IMR-90 (cell line): ENCODE results near the gene CLMP. TPM values are rescaled to one million over a fixed set of nuclear protein-coding genes. Genes with fewer than 3 reads are reported as not detected.

ENCODE experiments used
- ATAC-seq: fragments of 200-7000 bp; cut with Tn5 transposase; 2 replicates; pipeline ENCODE4 v1.9.1; 2020; ENCODE audit warnings: low read depth, mild to moderate bottlenecking, moderate library complexity
- BruUV-seq: library from RNA; stranded (reverse); fragments of 400-500 nt; replicated peaks from 2 replicates; lab custom pipeline; 2021; lab: Mats Ljungman, UMichigan
- CTCF ChIA-PET: fragments of 300-600 bp; formaldehyde crosslinking; extraction: SDS; loops from one replicate; lab custom pipeline; 2021; ENCODE audit warnings: antibody characterized with exemption; lab: Yijun Ruan, JAX
- POLR2A ChIA-PET: fragments of 300-600 bp; sonication (Branson Sonifier 250); formaldehyde crosslinking; loops from one replicate; lab custom pipeline; 2022; ENCODE audit warnings: antibody characterized with exemption; ENCODE audit not compliant: unreplicated experiment; lab: Charles Lee
- DNase-seq: peaks from one replicate; pipeline ENCODE4 v3.0.0; 2013
- H2AFZ ChIP-seq: replicated peaks from 2 replicates; pipeline ENCODE3; 2013; ENCODE audit warnings: low read length, mild to moderate bottlenecking; ENCODE audit not compliant: poor library complexity
- H2AK5ac ChIP-seq: 2 replicates; pipeline ENCODE4 v1.6.1; 2013; ENCODE audit warnings: low read depth, low read length, inconsistent platforms
- H2AK9ac ChIP-seq: replicated peaks from 2 replicates; pipeline ENCODE3; 2013; ENCODE audit warnings: mild to moderate bottlenecking, low read depth, low read length, moderate library complexity; ENCODE audit not compliant: poor library complexity
- H2BK120ac ChIP-seq: 2 replicates; pipeline ENCODE4 v1.6.1; 2013; ENCODE audit warnings: low read depth, low read length, inconsistent platforms
- H2BK15ac ChIP-seq: 3 replicates; pipeline ENCODE4 v1.6.1; 2013; ENCODE audit warnings: low read depth, low read length, inconsistent platforms
- H2BK20ac ChIP-seq: 2 replicates; pipeline ENCODE4 v1.6.1; 2013; ENCODE audit warnings: low read depth, mild to moderate bottlenecking, inconsistent platforms, low read length, moderate library complexity
- H2BK5ac ChIP-seq: 2 replicates; pipeline ENCODE4 v1.6.1; 2013; ENCODE audit warnings: mild to moderate bottlenecking, low read depth, low read length, inconsistent platforms; ENCODE audit not compliant: poor library complexity, severe bottlenecking
- H3K14ac ChIP-seq: replicated peaks from 2 replicates; pipeline ENCODE4 v1.6.1; 2013; ENCODE audit warnings: low read depth, low read length, inconsistent platforms
- H3K18ac ChIP-seq: 2 replicates; pipeline ENCODE4 v1.6.1; 2013; ENCODE audit warnings: low read depth, low read length, control low read depth
- H3K23ac ChIP-seq: 2 replicates; pipeline ENCODE4 v1.6.1; 2013; ENCODE audit warnings: low read depth, low read length, inconsistent platforms
- H3K27ac ChIP-seq: 2 replicates; pipeline ENCODE4 v1.5.1; 2013; ENCODE audit warnings: mild to moderate bottlenecking, control low read depth, low read length; ENCODE audit not compliant: insufficient read depth
- H3K27me3 ChIP-seq: 2 replicates; pipeline ENCODE4 v1.6.1; 2013; ENCODE audit warnings: low read length; ENCODE audit not compliant: control insufficient read depth, insufficient read depth
- H3K36me3 ChIP-seq: 2 replicates; pipeline ENCODE4 v1.6.1; 2013; ENCODE audit warnings: low read length, mixed read lengths; ENCODE audit not compliant: control insufficient read depth, insufficient read depth
- H3K4ac ChIP-seq: 2 replicates; pipeline ENCODE4 v1.6.1; 2013; ENCODE audit warnings: low read depth, low read length, inconsistent platforms
- H3K4me1 ChIP-seq: 2 replicates; pipeline ENCODE4 v1.6.1; 2013; ENCODE audit warnings: low read length, mixed read lengths; ENCODE audit not compliant: control insufficient read depth, insufficient read depth
- H3K4me2 ChIP-seq: 2 replicates; pipeline ENCODE4 v1.6.1; 2013; ENCODE audit warnings: low read depth, mild to moderate bottlenecking, control low read depth, low read length, moderate library complexity
- H3K4me3 ChIP-seq: 2 replicates; pipeline ENCODE4 v1.5.1; 2013; ENCODE audit warnings: low read depth, mild to moderate bottlenecking, control low read depth, low read length, moderate library complexity; ENCODE audit not compliant: insufficient read depth
- H3K56ac ChIP-seq: 2 replicates; pipeline ENCODE4 v1.6.1; 2013; ENCODE audit warnings: low read length, inconsistent platforms; ENCODE audit not compliant: insufficient read depth; ENCODE audit errors: extremely low read depth
- H3K79me1 ChIP-seq, 2 experiments: 2 replicates each; pipeline ENCODE4 v1.6.1; 2013; ENCODE audit warnings: low read length in 2 of 2, inconsistent platforms in 1 of 2, low read depth in 1 of 2
- H3K9ac ChIP-seq: 2 replicates; pipeline ENCODE4 v1.6.1; 2013; ENCODE audit warnings: low read depth, low read length, control low read depth
- H3K9me1 ChIP-seq: 2 replicates; pipeline ENCODE4 v1.6.1; 2013; ENCODE audit warnings: low read length, inconsistent platforms; ENCODE audit not compliant: insufficient read depth
- H3K9me3 ChIP-seq: 2 replicates; pipeline ENCODE4 v1.6.1; 2013; ENCODE audit warnings: low read length; ENCODE audit not compliant: control insufficient read depth, insufficient read depth
- H4K20me1 ChIP-seq: 2 replicates; pipeline ENCODE4 v1.6.1; 2013; ENCODE audit warnings: low read length, inconsistent platforms; ENCODE audit not compliant: insufficient read depth
- H4K5ac ChIP-seq: 2 replicates; pipeline ENCODE4 v1.6.1; 2013; ENCODE audit warnings: mild to moderate bottlenecking, low read depth, low read length, control low read depth
- H4K8ac ChIP-seq, 2 experiments: 2 replicates each; pipeline ENCODE4 v1.6.1; 2013; ENCODE audit warnings: low read depth in 2 of 2, low read length in 2 of 2, control low read depth in 1 of 2, inconsistent platforms in 1 of 2
- H4K91ac ChIP-seq: 2 replicates; pipeline ENCODE4 v1.6.1; 2013; ENCODE audit warnings: low read depth, low read length, inconsistent platforms; ENCODE audit not compliant: insufficient read depth
- BHLHE40 ChIP-seq: fragments of 150-350 bp; IDR thresholded peaks from 2 replicates; pipeline ENCODE4 v1.6.1; 2016; ENCODE audit warnings: mild to moderate bottlenecking, low read depth, low read length
- CEBPB ChIP-seq: IDR thresholded peaks from 2 replicates; pipeline ENCODE4 v1.6.1; 2012; ENCODE audit warnings: low read depth, low read length, improper control_type of control experiment
- CHD1 ChIP-seq: IDR thresholded peaks from 2 replicates; pipeline ENCODE4 v1.6.1; 2012; ENCODE audit warnings: low read depth, low read length, improper control_type of control experiment
- FOS ChIP-seq: fragments of 150-350 bp; IDR thresholded peaks from 2 replicates; pipeline ENCODE4 v1.6.1; 2016; ENCODE audit warnings: low read depth, low read length
- MAFK ChIP-seq: IDR thresholded peaks from 2 replicates; pipeline ENCODE4 v1.6.1; 2012; ENCODE audit warnings: low read depth, low read length, improper control_type of control experiment
- MAZ ChIP-seq: IDR thresholded peaks from 2 replicates; pipeline ENCODE4 v1.6.1; 2012; ENCODE audit warnings: low read depth, mild to moderate bottlenecking, low read length, improper control_type of control experiment, moderate library complexity, borderline replicate concordance
- MXI1 ChIP-seq: IDR thresholded peaks from 2 replicates; pipeline ENCODE4 v1.6.1; 2012; ENCODE audit warnings: low read depth, mild to moderate bottlenecking, low read length, moderate library complexity, borderline replicate concordance
- NFE2L2 ChIP-seq: fragments of 150-350 bp; IDR thresholded peaks from 2 replicates; pipeline ENCODE4 v1.6.1; 2016; ENCODE audit warnings: low read depth, mild to moderate bottlenecking, low read length
- POLR2A ChIP-seq: IDR thresholded peaks from 2 replicates; pipeline ENCODE4 v1.6.1; 2012; ENCODE audit warnings: mild to moderate bottlenecking, low read depth, low read length
- RAD21 ChIP-seq: IDR thresholded peaks from 2 replicates; pipeline ENCODE4 v1.6.1; 2012; ENCODE audit warnings: low read length, improper control_type of control experiment
- RCOR1 ChIP-seq: IDR thresholded peaks from 2 replicates; pipeline ENCODE4 v1.6.1; 2012; ENCODE audit warnings: mild to moderate bottlenecking, low read length, improper control_type of control experiment; ENCODE audit not compliant: insufficient replicate concordance
- RFX5 ChIP-seq: IDR thresholded peaks from 2 replicates; pipeline ENCODE4 v1.8.0; 2012; ENCODE audit warnings: low read depth, mild to moderate bottlenecking, low read length, moderate library complexity
- SMC3 ChIP-seq: fragments of 150-350 bp; IDR thresholded peaks from 2 replicates; pipeline ENCODE4 v1.6.1; 2016; ENCODE audit warnings: low read depth, mild to moderate bottlenecking, antibody characterized with exemption, low read length, moderate library complexity
- dilution Hi-C: fragments of 300-500 bp; cut with HindIII; formaldehyde crosslinking; loops from one replicate; pipeline ENCODE4 v1.14.3; 2018; ENCODE audit warnings: low sequenced_read_pairs; ENCODE audit not compliant: unreplicated experiment
- in situ Hi-C: fragments of 300-500 bp; cut with MboI; formaldehyde crosslinking; loops from 3 replicates; pipeline ENCODE4 v1.14.3; 2019; ENCODE audit warnings: low sequenced_read_pairs, inconsistent platforms, mixed read lengths
- intact Hi-C: fragments of 100-400 bp; cut with micrococcal nuclease; formaldehyde crosslinking; loops from 2 replicates; pipeline ENCODE4 v1.10.0; 2022
- polyA plus RNA-seq, 3 experiments: library from polyadenylated mRNA; depleted of rRNA; stranded (reverse); fragments of >200 nt; gene quantifications; 2 replicates each; pipeline ENCODE4 v1.2.3, GENCODE V29; 2012; ENCODE audit warnings: low replicate concordance in 1 of 3
- total RNA-seq: library from RNA; depleted of rRNA; stranded (reverse); fragments of >200 nt; gene quantifications from 2 replicates; pipeline ENCODE4 v1.2.3, GENCODE V29; 2012
- TF ChIP-seq, protein P1 (sequence below): fragments of 150-350 bp; IDR thresholded peaks from 2 replicates; pipeline ENCODE4 v1.6.1; 2017; ENCODE audit warnings: mild to moderate bottlenecking, antibody characterized with exemption, low read length, low read depth
- TF ChIP-seq, protein P2 (sequence below): conservative IDR thresholded peaks from 2 replicates; pipeline ENCODE4 v1.5.1; 2012; ENCODE audit warnings: mild to moderate bottlenecking, low read depth, low read length, improper control_type of control experiment
- TF ChIP-seq, protein P3 (sequence below): fragments of 150-350 bp; IDR thresholded peaks from 2 replicates; pipeline ENCODE4 v1.6.1; 2016; ENCODE audit warnings: low read depth, mild to moderate bottlenecking, low read length, moderate library complexity, borderline replicate concordance

The CLMP gene
- total and polyA plus RNA-seq, 2 of the 4 experiments (the other 2 are of a cell fraction) = 54.7 to 95.7 TPM

DNA sequence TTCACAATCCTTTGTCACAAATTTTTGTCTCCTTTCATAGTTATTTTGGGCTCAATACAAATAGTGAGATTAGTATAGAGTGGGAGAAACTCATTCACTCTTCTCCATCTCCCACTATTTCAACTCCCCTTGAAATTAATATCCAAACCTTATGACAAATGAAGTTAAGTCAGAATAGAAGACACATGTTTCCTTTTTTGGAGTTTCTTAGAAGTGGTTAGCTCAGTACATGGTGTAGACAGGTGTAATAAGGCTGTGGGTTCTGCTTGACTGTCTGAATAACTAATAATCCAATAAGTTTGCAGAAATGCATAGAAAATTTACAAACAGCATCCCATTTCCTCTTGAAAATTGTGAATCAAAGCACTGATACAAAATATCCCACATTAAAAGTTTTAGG, 122.3 kb downstream of the CLMP start:
- dilution Hi-C loops (no loop called here), intact Hi-C loops (no loop called here), in situ Hi-C loops (no loop called here)
- Histone ChIP-seq H2BK120ac (no peak overlapping the region), H2AK9ac (no peak overlapping the region), H3K27me3 (no peaks in the 10 kb centered on the region), H3K9me3 (no peaks in the 10 kb centered on the region), H2BK5ac (no peak overlapping the region), H3K4me3 (no peak overlapping the region), H3K4ac (no peak overlapping the region), H2BK15ac (no peak overlapping the region), H4K91ac (no peak overlapping the region), H3K79me1 (peaks cover 17% of the 10 kb centered on the region in 2 experiments), H4K20me1 (no peaks in the 10 kb centered on the region), H3K23ac (no peak overlapping the region), H3K36me3 (peaks cover 55% of the 10 kb centered on the region), H3K9ac (no peak overlapping the region), H3K18ac (no peak overlapping the region), H2AK5ac (no peak overlapping the region), H3K14ac (no peak overlapping the region), H4K5ac (no peak overlapping the region), H3K9me1 (0 out of 2 replicates have a peak, but pooled peaks cover 3% of the 10 kb centered on the region), H3K4me1 (no peaks in the 10 kb centered on the region), H3K4me2 (no peak overlapping the region), H4K8ac (no peak overlapping the region), H3K56ac (no peak overlapping the region), H2AFZ (no peak overlapping the region), H3K27ac (no peak overlapping the region), H2BK20ac (no peak overlapping the region)
- DNase-seq (no peak), ATAC-seq (no peak)
- ChIA-PET POLR2A (no interaction called here), CTCF (no interaction called here)
- no TSS peak for BruUV-seq
- TF ChIP-seq RCOR1 (no peak), MAZ (no peak), SMC3 (no peak), RAD21 (no peak), FOS (no peak), CHD1 (no peak), MXI1 (no peak), BHLHE40 (no peak), MAFK (no peak), POLR2A (no peak), RFX5 (no peak), CEBPB (no peak), NFE2L2 (no peak)
- TF ChIP-seq, protein P1, sequence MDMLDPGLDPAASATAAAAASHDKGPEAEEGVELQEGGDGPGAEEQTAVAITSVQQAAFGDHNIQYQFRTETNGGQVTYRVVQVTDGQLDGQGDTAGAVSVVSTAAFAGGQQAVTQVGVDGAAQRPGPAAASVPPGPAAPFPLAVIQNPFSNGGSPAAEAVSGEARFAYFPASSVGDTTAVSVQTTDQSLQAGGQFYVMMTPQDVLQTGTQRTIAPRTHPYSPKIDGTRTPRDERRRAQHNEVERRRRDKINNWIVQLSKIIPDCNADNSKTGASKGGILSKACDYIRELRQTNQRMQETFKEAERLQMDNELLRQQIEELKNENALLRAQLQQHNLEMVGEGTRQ = no peak
- TF ChIP-seq, protein P2, sequence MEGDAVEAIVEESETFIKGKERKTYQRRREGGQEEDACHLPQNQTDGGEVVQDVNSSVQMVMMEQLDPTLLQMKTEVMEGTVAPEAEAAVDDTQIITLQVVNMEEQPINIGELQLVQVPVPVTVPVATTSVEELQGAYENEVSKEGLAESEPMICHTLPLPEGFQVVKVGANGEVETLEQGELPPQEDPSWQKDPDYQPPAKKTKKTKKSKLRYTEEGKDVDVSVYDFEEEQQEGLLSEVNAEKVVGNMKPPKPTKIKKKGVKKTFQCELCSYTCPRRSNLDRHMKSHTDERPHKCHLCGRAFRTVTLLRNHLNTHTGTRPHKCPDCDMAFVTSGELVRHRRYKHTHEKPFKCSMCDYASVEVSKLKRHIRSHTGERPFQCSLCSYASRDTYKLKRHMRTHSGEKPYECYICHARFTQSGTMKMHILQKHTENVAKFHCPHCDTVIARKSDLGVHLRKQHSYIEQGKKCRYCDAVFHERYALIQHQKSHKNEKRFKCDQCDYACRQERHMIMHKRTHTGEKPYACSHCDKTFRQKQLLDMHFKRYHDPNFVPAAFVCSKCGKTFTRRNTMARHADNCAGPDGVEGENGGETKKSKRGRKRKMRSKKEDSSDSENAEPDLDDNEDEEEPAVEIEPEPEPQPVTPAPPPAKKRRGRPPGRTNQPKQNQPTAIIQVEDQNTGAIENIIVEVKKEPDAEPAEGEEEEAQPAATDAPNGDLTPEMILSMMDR = no peak
- TF ChIP-seq, protein P3, sequence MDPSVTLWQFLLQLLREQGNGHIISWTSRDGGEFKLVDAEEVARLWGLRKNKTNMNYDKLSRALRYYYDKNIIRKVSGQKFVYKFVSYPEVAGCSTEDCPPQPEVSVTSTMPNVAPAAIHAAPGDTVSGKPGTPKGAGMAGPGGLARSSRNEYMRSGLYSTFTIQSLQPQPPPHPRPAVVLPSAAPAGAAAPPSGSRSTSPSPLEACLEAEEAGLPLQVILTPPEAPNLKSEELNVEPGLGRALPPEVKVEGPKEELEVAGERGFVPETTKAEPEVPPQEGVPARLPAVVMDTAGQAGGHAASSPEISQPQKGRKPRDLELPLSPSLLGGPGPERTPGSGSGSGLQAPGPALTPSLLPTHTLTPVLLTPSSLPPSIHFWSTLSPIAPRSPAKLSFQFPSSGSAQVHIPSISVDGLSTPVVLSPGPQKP = no peak
